Osteocyte (in vitro differentiated cells): Measurements from ENCODE around the gene C19orf12. TPM values are rescaled to one million over a fixed set of nuclear protein-coding genes. Genes with fewer than 3 reads are reported as not detected.

ENCODE experiments used
- DNase-seq: peaks from one replicate; pipeline ENCODE4 v3.0.0; 2021; ENCODE audit warnings: mixed read lengths; ENCODE audit not compliant: unreplicated experiment; ENCODE audit errors: extremely low spot score
- H3K27ac Mint-ChIP-seq: one replicate; pipeline ENCODE4 v1.8.0; 2021; ENCODE audit warnings: mild to moderate bottlenecking, mixed read lengths; ENCODE audit not compliant: unreplicated experiment
- H3K27me3 Mint-ChIP-seq: one replicate; pipeline ENCODE4 v1.8.0; 2021; ENCODE audit warnings: mixed read lengths; ENCODE audit not compliant: unreplicated experiment
- H3K36me3 Mint-ChIP-seq: one replicate; pipeline ENCODE4 v1.8.0; 2021; ENCODE audit warnings: mixed read lengths; ENCODE audit not compliant: unreplicated experiment
- H3K4me1 Mint-ChIP-seq: one replicate; pipeline ENCODE4 v1.8.0; 2021; ENCODE audit warnings: mixed read lengths; ENCODE audit not compliant: unreplicated experiment
- H3K4me3 Mint-ChIP-seq: one replicate; pipeline ENCODE4 v1.8.0; 2021; ENCODE audit warnings: mild to moderate bottlenecking, moderate library complexity, mixed read lengths; ENCODE audit not compliant: unreplicated experiment
- H3K9me3 Mint-ChIP-seq: one replicate; pipeline ENCODE4 v1.8.0; 2021; ENCODE audit warnings: mixed read lengths; ENCODE audit not compliant: unreplicated experiment
- total RNA-seq: library from RNA; stranded (reverse); gene quantifications from 2 replicates; pipeline ENCODE4 v1.2.1, GENCODE V29; 2021
- TF ChIP-seq, protein P1 (sequence below): fragments of 200-600 bp; sonication (generic); IDR thresholded peaks from 2 replicates; pipeline ENCODE4 v1.5.0; 2021; ENCODE audit warnings: antibody characterized with exemption, mild to moderate bottlenecking, moderate library complexity

C19orf12 gene
- total RNA-seq, 1 donor from 2014 or later, result 42.7 TPM

- peaks cover 9% of the 10 kb centered on the region for H3K27me3 Mint-ChIP-seq
- no peak overlapping the region for H3K4me3 Mint-ChIP-seq
- H3K9me3 Mint-ChIP-seq, result no peaks in the 10 kb centered on the region
- H3K36me3 Mint-ChIP-seq, result no peaks in the 10 kb centered on the region
- TF ChIP-seq, protein P1, sequence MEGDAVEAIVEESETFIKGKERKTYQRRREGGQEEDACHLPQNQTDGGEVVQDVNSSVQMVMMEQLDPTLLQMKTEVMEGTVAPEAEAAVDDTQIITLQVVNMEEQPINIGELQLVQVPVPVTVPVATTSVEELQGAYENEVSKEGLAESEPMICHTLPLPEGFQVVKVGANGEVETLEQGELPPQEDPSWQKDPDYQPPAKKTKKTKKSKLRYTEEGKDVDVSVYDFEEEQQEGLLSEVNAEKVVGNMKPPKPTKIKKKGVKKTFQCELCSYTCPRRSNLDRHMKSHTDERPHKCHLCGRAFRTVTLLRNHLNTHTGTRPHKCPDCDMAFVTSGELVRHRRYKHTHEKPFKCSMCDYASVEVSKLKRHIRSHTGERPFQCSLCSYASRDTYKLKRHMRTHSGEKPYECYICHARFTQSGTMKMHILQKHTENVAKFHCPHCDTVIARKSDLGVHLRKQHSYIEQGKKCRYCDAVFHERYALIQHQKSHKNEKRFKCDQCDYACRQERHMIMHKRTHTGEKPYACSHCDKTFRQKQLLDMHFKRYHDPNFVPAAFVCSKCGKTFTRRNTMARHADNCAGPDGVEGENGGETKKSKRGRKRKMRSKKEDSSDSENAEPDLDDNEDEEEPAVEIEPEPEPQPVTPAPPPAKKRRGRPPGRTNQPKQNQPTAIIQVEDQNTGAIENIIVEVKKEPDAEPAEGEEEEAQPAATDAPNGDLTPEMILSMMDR, result no peak
- no peaks in the 10 kb centered on the region for H3K4me1 Mint-ChIP-seq
- no peak overlapping the region for H3K27ac Mint-ChIP-seq
- DNase-seq, result no peak
Measured at GRCh38 chr19:29753190-29753933, 38.3 kb upstream of the C19orf12 start.

DNA sequence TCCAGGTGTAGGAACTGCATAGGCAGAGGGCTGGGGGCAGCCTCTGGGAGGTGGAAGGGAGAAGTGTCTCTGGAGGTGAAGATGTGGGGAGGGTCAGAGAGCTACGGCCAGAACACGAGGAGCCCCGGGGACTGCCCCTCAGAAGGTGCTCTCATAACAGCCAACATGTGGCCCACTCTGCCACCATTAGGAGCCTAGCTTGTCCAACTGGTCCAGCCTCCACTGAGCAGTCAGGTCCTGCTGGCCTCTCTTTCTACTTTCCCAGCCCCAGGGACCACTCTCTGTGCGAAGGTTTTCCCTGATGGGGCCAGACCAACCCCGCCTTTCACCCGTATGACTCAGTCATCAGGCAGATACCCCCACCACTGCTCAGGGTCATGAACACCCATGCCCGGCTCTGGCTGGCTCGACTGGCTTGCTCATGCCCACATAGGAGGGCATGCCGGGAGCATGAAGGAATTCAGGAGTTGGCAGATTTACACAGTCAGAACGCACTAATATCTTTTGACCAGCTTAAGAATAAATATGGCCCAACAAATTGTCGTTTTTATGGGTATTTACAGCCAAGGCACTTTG, 37.5 kb upstream of the C19orf12 start:
- no peaks in the 10 kb centered on the region for H3K4me1 Mint-ChIP-seq
- no peaks in the 10 kb centered on the region for H3K9me3 Mint-ChIP-seq
- H3K27me3 Mint-ChIP-seq, result peaks cover 12% of the 10 kb centered on the region
- TF ChIP-seq, protein P1, result no peak
- H3K4me3 Mint-ChIP-seq, result no peak overlapping the region
- H3K36me3 Mint-ChIP-seq, result no peaks in the 10 kb centered on the region
- no peak for DNase-seq
- H3K27ac Mint-ChIP-seq, result no peak overlapping the region

DNA sequence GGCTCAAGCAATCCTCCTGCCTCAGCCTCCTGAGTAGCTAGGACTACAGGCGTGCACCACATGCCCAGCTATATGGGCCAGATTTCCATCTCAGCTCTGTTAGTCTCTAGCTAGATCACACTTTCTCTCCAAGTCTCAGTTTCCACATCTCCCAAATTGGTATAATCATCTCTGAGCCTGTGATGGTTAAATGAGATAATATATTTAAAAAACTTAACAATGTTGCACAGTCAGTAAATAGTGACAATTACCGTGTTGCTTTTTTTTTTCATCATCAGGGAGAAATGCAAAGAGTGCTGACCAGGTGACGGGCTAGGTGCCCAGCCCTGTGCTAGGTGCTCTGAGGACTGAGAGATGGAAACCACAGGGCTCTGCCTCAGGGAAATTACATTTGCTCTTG, 36.9 kb upstream of the C19orf12 start:
- H3K27me3 Mint-ChIP-seq, result peaks cover 12% of the 10 kb centered on the region
- no peak for DNase-seq
- no peak overlapping the region for H3K27ac Mint-ChIP-seq
- no peak overlapping the region for H3K4me3 Mint-ChIP-seq
- H3K9me3 Mint-ChIP-seq, result no peaks in the 10 kb centered on the region
- no peaks in the 10 kb centered on the region for H3K4me1 Mint-ChIP-seq
- TF ChIP-seq, protein P1, result no peak
- H3K36me3 Mint-ChIP-seq, result no peaks in the 10 kb centered on the region

- Mint-ChIP-seq H3K4me3 (no peak overlapping the region), H3K9me3 (no peaks in the 10 kb centered on the region), H3K36me3 (no peaks in the 10 kb centered on the region), H3K27ac (no peak overlapping the region), H3K4me1 (no peaks in the 10 kb centered on the region), H3K27me3 (peaks cover 12% of the 10 kb centered on the region)
- DNase-seq, result no peak
- TF ChIP-seq, protein P1, result no peak
Measured at GRCh38 chr19:29750001-29750400, 34.9 kb upstream of the C19orf12 start.

DNA sequence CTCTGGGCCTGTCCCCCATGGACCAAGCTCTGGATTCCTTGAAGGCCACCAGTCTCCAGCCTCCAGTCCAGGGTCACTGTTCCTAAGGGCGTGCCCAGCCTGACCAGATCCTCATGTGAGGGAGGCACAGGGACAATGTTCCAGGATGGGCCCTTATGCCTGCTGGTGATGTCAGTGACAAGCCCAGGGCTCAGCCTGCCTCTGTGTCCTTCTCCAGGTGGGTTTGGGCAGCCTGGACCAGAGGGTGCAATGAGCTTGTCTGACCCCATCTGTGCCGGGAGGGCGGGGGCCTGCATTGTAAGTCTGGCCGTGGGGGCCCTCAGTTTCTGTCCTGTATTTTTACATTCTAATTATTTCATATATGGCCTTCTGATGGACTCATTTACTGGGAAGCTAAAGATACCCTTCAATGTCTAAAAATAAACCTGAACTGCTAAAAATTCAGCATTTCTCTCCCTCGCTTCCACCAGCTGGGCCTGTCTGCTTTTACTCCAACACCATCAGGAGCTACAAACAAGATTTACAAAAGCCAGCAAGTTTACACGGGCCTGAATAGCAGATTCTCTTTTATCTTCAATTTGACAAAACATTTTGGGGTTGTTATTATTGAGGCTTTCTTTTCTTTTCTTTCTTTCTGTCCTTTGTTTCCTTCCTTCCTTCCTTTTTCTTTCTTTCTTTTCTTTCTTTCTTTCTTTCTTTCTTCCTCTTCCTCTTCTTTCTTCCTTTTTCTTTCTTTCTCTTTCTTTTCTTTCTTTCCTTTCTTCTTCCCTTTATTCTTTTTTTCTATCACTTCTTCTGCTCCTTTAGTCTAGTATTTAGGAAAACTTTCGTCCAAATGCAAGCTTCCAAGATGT, 34.2 kb upstream of the C19orf12 start:
- no peak overlapping the region for H3K4me3 Mint-ChIP-seq
- no peak for DNase-seq
- TF ChIP-seq, protein P1, result no peak
- H3K27me3 Mint-ChIP-seq, result peaks cover 12% of the 10 kb centered on the region
- H3K4me1 Mint-ChIP-seq, result no peaks in the 10 kb centered on the region
- H3K36me3 Mint-ChIP-seq, result no peaks in the 10 kb centered on the region
- no peak overlapping the region for H3K27ac Mint-ChIP-seq
- no peaks in the 10 kb centered on the region for H3K9me3 Mint-ChIP-seq
